Measurements from ENCODE around the gene TMEM156. TPM values are rescaled to one million over a fixed set of nuclear protein-coding genes. Genes with fewer than 3 reads are reported as not detected.

The TMEM156 gene
- polyA plus RNA-seq, 1 experiment = 0.07 TPM

GRCh38 chr4:38928568-38928967 lies 103.6 kb downstream of the TMEM156 start:
- Histone ChIP-seq H3K4me3 (ENCODE audit: low read depth, low read length) (no peak overlapping the region), H3K36me3 (ENCODE audit: control insufficient read depth, insufficient read depth, low read length) (peaks cover 35% of the 10 kb centered on the region), H3K27me3 (ENCODE audit: control insufficient read depth, insufficient read depth, low read length) (no peaks in the 10 kb centered on the region)
- CTCF ChIA-PET = interaction anchor here (0.5 kb wide), 1 partner anchor 35 kb away, joined by 3 read pairs; no protein-coding TSS in a partner anchor
- no peak for DNase-seq (ENCODE audit: low read depth)
- no peak for TF ChIP-seq CTCF (IDR thresholded peaks at IDR 0.05; ENCODE audit: insufficient read depth, low read depth, low read length)
- POLR2A ChIA-PET = no interaction called here

DNA sequence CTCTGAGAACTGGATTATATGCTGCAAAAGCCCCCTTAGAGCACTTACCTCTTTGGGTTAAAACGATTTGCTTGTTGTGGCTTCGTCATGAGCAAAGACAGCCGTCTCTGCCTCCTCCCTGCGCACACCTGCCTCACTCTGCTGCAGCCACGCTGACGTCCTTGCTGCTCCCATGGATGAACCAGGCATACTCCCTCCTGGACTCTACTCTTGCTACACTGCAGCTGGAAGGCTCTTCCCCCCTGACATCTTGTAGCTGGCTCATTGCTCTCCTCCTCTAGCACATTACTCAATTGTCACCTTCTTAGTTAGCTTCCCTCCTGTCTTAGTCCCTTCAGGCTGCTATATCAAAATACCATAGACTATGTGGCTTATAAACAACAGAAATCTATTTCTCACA lies 105.3 kb downstream of the TMEM156 start:
- CTCF ChIA-PET = interaction anchor here (1.6 kb wide), 1 partner anchor 209 kb away, joined by 7 read pairs; no protein-coding TSS in a partner anchor
- POLR2A ChIA-PET = no interaction called here
- H3K4me3 ChIP-seq (ENCODE audit: low read depth, low read length) = no peak overlapping the region

DNA sequence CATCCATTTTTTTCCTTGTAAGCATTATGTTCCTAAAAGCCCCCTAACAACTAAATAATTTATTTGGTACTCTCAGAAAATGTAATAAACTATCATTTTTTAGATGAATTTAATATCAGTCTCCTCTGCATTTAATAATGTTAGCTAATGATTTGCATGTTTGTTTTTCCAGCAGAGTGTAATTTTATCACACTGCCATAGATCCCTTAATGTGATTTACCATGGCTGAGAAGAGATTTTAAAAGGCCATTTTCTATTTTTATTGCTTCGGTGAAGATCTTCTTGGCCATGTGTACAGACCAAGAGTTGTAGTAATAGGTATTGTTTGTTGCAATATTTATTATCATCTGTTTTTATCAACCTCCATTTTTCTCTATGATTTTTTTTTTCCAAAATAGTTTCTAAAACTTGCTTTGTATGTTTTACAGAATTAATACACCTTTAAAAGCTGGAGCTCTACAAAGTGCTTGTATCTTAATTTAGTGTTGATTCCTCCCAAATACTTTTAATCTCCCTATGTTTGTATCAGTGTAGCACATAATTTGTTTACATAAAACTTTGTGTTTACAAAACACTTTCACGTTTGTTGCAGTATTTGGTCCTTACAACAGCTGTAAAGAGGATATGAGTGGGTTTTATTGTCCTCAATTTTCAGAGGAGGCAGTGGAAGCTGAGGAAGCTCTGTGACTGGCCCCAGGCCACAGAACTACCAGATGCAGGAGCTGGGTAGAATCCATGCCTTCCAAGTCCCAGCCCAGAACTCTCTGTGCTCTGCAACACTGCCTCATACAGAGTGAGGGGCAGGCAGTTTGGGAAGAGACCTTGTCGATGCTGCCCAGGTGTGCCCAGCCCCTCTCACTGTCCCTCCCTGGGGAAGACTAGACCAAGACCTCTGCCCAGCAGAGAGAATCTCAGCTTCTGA lies 106.5 kb downstream of the TMEM156 start:
- Histone ChIP-seq H3K36me3 (ENCODE audit: control insufficient read depth, insufficient read depth, low read length) (peaks cover 33% of the 10 kb centered on the region), H3K4me3 (ENCODE audit: low read depth, low read length) (no peak overlapping the region), H3K27me3 (ENCODE audit: control insufficient read depth, insufficient read depth, low read length) (no peaks in the 10 kb centered on the region)
- CTCF ChIA-PET = interaction anchor here (1.6 kb wide), 1 partner anchor 210 kb away, joined by 7 read pairs; no protein-coding TSS in a partner anchor
- POLR2A ChIA-PET = no interaction called here
- TF ChIP-seq CTCF (IDR thresholded peaks at IDR 0.05; ENCODE audit: insufficient read depth, low read depth, low read length) = no peak
- DNase-seq (ENCODE audit: low read depth) = no peak

More for the DNA sequence above, 105.3 kb downstream of the TMEM156 start:
- no peak for DNase-seq (ENCODE audit: low read depth)
- Histone ChIP-seq H3K36me3 (ENCODE audit: control insufficient read depth, insufficient read depth, low read length) (peaks cover 37% of the 10 kb centered on the region), H3K27me3 (ENCODE audit: control insufficient read depth, insufficient read depth, low read length) (no peaks in the 10 kb centered on the region)
- TF ChIP-seq CTCF (IDR thresholded peaks at IDR 0.05; ENCODE audit: insufficient read depth, low read depth, low read length) = no peak

DNA sequence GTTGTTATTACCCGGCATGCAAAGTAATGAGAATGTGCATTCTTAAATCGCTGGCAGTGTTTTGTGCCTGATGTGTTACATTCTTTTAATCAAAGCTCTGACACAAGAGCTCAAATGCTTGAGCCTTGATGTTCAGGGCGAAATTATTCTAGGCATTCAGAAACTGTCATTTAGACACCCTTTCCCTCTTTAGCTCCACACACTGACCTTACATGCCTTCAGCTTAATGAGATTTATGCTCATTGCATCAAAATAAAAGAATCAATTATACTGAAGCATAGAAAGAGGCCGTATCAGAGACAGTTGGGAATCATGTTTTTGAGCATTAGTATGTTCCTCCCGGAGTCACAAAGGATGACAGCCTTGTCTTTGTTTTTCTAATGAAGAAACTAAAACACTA lies 107.9 kb downstream of the TMEM156 start:
- CTCF ChIA-PET = interaction anchor here (0.7 to 0.9 kb wide), 2 partner anchors 211 to 235 kb away, joined by 3 read pairs; no protein-coding TSS in a partner anchor
- no peak for DNase-seq (ENCODE audit: low read depth)
- Histone ChIP-seq H3K4me3 (ENCODE audit: low read depth, low read length) (no peak overlapping the region), H3K27me3 (ENCODE audit: control insufficient read depth, insufficient read depth, low read length) (no peaks in the 10 kb centered on the region), H3K36me3 (ENCODE audit: control insufficient read depth, insufficient read depth, low read length) (peaks cover 27% of the 10 kb centered on the region)
- TF ChIP-seq CTCF (IDR thresholded peaks at IDR 0.05; ENCODE audit: insufficient read depth, low read depth, low read length) = no peak
- POLR2A ChIA-PET = no interaction called here

GRCh38 chr4:38923746-38924145 lies 108.5 kb downstream of the TMEM156 start:
- ChIA-PET POLR2A (no interaction called here), CTCF (interaction anchor here (0.7 to 0.9 kb wide), 2 partner anchors 212 to 236 kb away, joined by 3 read pairs; no protein-coding TSS in a partner anchor)
- no peak for DNase-seq (ENCODE audit: low read depth)
- Histone ChIP-seq H3K36me3 (ENCODE audit: control insufficient read depth, insufficient read depth, low read length) (peaks cover 23% of the 10 kb centered on the region), H3K27me3 (ENCODE audit: control insufficient read depth, insufficient read depth, low read length) (no peaks in the 10 kb centered on the region), H3K4me3 (ENCODE audit: low read depth, low read length) (no peak overlapping the region)
- TF ChIP-seq CTCF (IDR thresholded peaks at IDR 0.05; ENCODE audit: insufficient read depth, low read depth, low read length) = no peak
